Heart right ventricle (tissue), 16 donors: ENCODE measurements around the gene L3MBTL4. TPM values are rescaled to one million over a fixed set of nuclear protein-coding genes. Genes with fewer than 3 reads are reported as not detected.

Source experiments
- ATAC-seq, 8 donors: fragments of 200-7000 bp; cut with Tn5 transposase; one replicate each; pipeline ENCODE4 v1.9.1; 2020; ENCODE audit warnings: mild to moderate bottlenecking in 8 of 8, moderate library complexity in 8 of 8, moderate number of reproducible peaks in 1 of 8
- DNase-seq, 2 donors: peaks; one replicate each; pipeline ENCODE4 v3.0.0-alpha.2; 2020
- H3K27ac ChIP-seq, 10 donors: fragments of 200-600 bp; sonication (generic) in 2 of 10; one replicate each; pipeline versions ENCODE4 v1.5.0 to v1.8.0; 2020 to 2022; ENCODE audit warnings: mild to moderate bottlenecking in 3 of 10
- H3K27me3 ChIP-seq, 7 donors: fragments of 200-600 bp; one replicate each; pipeline ENCODE4 v1.8.0; 2021 to 2022; ENCODE audit warnings: mild to moderate bottlenecking in 2 of 7
- H3K36me3 ChIP-seq, 9 donors: fragments of 200-600 bp; sonication (generic) in 1 of 9; one replicate each; pipeline versions ENCODE4 v1.5.0 to v1.8.0; 2020 to 2022; ENCODE audit warnings: mild to moderate bottlenecking in 2 of 9
- H3K4me1 ChIP-seq, 9 donors: fragments of 200-600 bp; sonication (generic) in 1 of 9; one replicate each; pipeline versions ENCODE4 v1.5.0 to v1.8.0; 2020 to 2022; ENCODE audit warnings: mild to moderate bottlenecking in 4 of 9
- H3K4me3 ChIP-seq, 10 donors: fragments of 200-600 bp; sonication (generic) in 2 of 10; one replicate each; pipeline versions ENCODE4 v1.5.0 to v1.8.0; 2020 to 2022; ENCODE audit warnings: mild to moderate bottlenecking in 7 of 10, moderate library complexity in 2 of 10
- H3K9me3 ChIP-seq, 11 donors: fragments of 200-600 bp in 10 of 11; sonication (generic) in 2 of 11; one replicate each; pipeline versions ENCODE4 v1.5.0 to v1.8.0; 2013 to 2022; ENCODE audit warnings: mild to moderate bottlenecking in 2 of 11, control low read depth in 1 of 11, moderate library complexity in 1 of 11
- WGBS, 2 donors: extraction: QIAGEN DNeasy Blood & Tissue Kit; methylation state at CpG; one replicate each; pipeline ENCODE4 v1.1.7; 2013; ENCODE audit warnings: inconsistent platforms in 1 of 2; 5-methylcytosine and 5-hydroxymethylcytosine counted together
- intact Hi-C, 10 donors: fragments of 100-400 bp; cut with DNase I; formaldehyde crosslinking; loops; one replicate each; pipeline versions ENCODE4 v1.11.1 to v1.14.2; 2022
- polyA plus RNA-seq, 2 donors: library from polyadenylated mRNA; stranded (reverse); fragments of 200-250 nt; gene quantifications; one replicate each; pipeline ENCODE4 v1.2.3, GENCODE V29; 2013
- total RNA-seq, 10 donors: library from RNA; stranded (reverse); fragmentation: NEBNext Ultra II Directional in 3 of 10; extraction: Animal tissue kit (Norgen Biotek cat#: 25700) in 3 of 10; gene quantifications; one replicate each; pipeline versions ENCODE4 v1.2.1 to v1.2.4, GENCODE V29; 2021 to 2023
- TF ChIP-seq, protein P1 (sequence below), 9 donors: fragments of 200-600 bp; sonication (generic) in 2 of 9; IDR thresholded peaks; one replicate each; pipeline versions ENCODE4 v1.5.0 to v1.8.0; 2021 to 2022; ENCODE audit warnings: antibody characterized with exemption in 9 of 9, mild to moderate bottlenecking in 5 of 9, moderate library complexity in 1 of 9
- donor health status: Arrhythmogenic right ventricular cardiomyopathy.
- donor health status: ischemic (EF 13 %, LVEDD 7.1; RV severe dilation, severe dysfunction).
- donor health status: healthy with polysubstance abuse.
- donor health status: DM: no; HTN: yes; CAD: no.
- donor health status: DM: no; HTN: no; CAD: no.
- donor health status: ischemic (EF 25% LVEDD 6.9; RV normal size, moderate dysfunction).
- donor health status: ischemic (EF 25% LVEDD 5.7; RV mildly dilated, moderate dysfunction).
- donor health status: healthy.
- donor health status: DM: yes; HTN: yes; CAD: no.
- donor health status: Ischemic cardiomyopathy.
- donor health status: ischemic (EF 35%, LVEDD 5.7; RV mildly dilated, moderate dysfunction).
- donor health status: nonischemic (EF 11% LVEDD 7.7; RV severe dilation, severe dysfunction).
- donor health status: DM: yes; HTN: yes; CAD: no.
- donor health status: PGD.
- donor health status: ischemic (EF 29% LVEDD 5.4; RV normal size, mild dysfunction).
- donor health status: nonischemic (EF 23%, LVEDD 6.1; RV moderate dilation, normal function).

Gene L3MBTL4
- total and polyA plus RNA-seq, 12 donors: 0.54 to 3.2 (median 1.3) TPM

GRCh38 chr18:5972298-5972697 lies 442.4 kb downstream of the L3MBTL4 start:
- peak; percentile 52 to 95 (median 82) for ATAC-seq
- intact Hi-C loops: loop anchor here in 1 of 10 donors (10.0 kb wide), 1 partner anchor 153 kb away; no protein-coding TSS in a partner anchor

DNA sequence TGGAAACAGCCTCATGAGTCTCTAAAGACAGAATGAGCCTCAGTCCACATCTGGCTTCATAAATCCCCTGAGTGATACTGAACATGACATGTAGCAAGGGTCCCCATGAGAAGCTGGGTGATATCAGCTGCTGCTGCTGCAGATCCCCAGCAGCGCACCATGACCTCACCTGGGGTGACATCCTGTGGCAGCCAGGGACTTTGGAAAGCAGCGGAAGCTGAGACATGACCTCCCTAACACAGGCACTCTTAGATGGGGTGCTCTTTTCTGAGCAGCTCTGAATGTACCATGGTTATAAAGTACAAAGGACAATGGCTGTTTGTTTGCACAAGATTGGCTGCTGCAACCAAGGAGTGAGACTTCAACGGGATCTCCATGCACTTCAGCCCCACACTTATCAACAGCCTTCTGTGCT lies 444.7 kb downstream of the L3MBTL4 start:
- TF ChIP-seq, protein P1, sequence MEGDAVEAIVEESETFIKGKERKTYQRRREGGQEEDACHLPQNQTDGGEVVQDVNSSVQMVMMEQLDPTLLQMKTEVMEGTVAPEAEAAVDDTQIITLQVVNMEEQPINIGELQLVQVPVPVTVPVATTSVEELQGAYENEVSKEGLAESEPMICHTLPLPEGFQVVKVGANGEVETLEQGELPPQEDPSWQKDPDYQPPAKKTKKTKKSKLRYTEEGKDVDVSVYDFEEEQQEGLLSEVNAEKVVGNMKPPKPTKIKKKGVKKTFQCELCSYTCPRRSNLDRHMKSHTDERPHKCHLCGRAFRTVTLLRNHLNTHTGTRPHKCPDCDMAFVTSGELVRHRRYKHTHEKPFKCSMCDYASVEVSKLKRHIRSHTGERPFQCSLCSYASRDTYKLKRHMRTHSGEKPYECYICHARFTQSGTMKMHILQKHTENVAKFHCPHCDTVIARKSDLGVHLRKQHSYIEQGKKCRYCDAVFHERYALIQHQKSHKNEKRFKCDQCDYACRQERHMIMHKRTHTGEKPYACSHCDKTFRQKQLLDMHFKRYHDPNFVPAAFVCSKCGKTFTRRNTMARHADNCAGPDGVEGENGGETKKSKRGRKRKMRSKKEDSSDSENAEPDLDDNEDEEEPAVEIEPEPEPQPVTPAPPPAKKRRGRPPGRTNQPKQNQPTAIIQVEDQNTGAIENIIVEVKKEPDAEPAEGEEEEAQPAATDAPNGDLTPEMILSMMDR (IDR thresholded peaks at IDR 0.05): no peak
- H3K27me3 ChIP-seq: no peaks in the 10 kb centered on the region
- intact Hi-C loops: loop anchor here in 1 of 10 donors (10.0 kb wide), 1 partner anchor 155 kb away; no protein-coding TSS in a partner anchor
- H3K4me3 ChIP-seq: no peak overlapping the region
- no peak overlapping the region for H3K27ac ChIP-seq
- no peak for DNase-seq
- WGBS, 2 donors: 54 to 59% methylated on average over 3 of the region's 3 CpGs
- ATAC-seq: peak in 1 of 8 donors; percentile 34
- no peaks in the 10 kb centered on the region for H3K36me3 ChIP-seq
- H3K4me1 ChIP-seq: peaks cover 0 to 21% (median 0%) of the 10 kb centered on the region in 9 donors
- no peaks in the 10 kb centered on the region for H3K9me3 ChIP-seq

More at GRCh38 chr18:5972298-5972697, 442.4 kb downstream of the L3MBTL4 start:
- H3K4me3 ChIP-seq: no peak overlapping the region
- H3K36me3 ChIP-seq: no peaks in the 10 kb centered on the region
- H3K4me1 ChIP-seq: peaks cover 0 to 21% (median 0%) of the 10 kb centered on the region in 9 donors
- peak; percentile 27 to 58 for DNase-seq
- TF ChIP-seq, protein P1 (IDR thresholded peaks at IDR 0.05): no peak
- no peaks in the 10 kb centered on the region for H3K9me3 ChIP-seq
- WGBS, 2 donors: 54 to 66% methylated on average over 7 of the region's 7 CpGs
- no peak overlapping the region for H3K27ac ChIP-seq
- peaks cover 0 to 1% (median 0%) of the 10 kb centered on the region in 7 donors for H3K27me3 ChIP-seq

DNA sequence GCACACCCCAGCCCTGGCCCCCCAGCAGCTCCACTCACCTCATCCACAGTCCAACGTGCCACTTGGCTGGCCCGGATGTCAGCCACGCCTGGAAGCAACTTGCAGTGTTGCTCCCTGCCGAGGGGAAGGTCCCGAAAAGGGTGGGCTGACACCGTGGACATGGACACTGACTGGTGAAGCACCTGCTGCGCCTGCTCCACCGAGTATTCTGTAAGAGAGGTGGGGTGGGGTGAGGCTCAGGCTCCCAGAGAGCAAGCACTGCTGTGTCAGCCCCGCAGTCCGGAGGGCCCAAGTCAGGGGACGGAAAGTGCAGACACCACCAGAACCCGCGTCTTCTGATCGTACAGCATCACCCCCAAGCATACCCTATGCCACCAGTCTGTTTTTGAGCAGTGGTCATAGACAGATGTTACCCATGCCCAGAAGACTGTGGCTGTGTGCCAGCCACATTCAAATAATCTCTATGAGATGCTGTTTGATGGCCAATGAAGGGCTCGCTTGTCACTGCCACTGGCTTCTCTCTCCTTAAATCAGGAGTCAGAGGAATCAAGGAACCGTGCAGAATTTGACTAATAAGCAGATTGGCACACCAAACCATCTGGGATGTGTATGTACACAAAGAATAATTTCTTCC lies 445.2 kb downstream of the L3MBTL4 start:
- no peaks in the 10 kb centered on the region for H3K9me3 ChIP-seq
- H3K4me1 ChIP-seq: peaks cover 0 to 21% (median 0%) of the 10 kb centered on the region in 9 donors
- no peaks in the 10 kb centered on the region for H3K27me3 ChIP-seq
- intact Hi-C loops: no loop called here
- 88 to 92% methylated on average over 16 of the region's 16 CpGs for WGBS, 2 donors
- no peak overlapping the region for H3K4me3 ChIP-seq
- H3K36me3 ChIP-seq: no peaks in the 10 kb centered on the region
- H3K27ac ChIP-seq: no peak overlapping the region
- DNase-seq (no peak), ATAC-seq (no peak)
- TF ChIP-seq, protein P1 (IDR thresholded peaks at IDR 0.05): no peak

DNA sequence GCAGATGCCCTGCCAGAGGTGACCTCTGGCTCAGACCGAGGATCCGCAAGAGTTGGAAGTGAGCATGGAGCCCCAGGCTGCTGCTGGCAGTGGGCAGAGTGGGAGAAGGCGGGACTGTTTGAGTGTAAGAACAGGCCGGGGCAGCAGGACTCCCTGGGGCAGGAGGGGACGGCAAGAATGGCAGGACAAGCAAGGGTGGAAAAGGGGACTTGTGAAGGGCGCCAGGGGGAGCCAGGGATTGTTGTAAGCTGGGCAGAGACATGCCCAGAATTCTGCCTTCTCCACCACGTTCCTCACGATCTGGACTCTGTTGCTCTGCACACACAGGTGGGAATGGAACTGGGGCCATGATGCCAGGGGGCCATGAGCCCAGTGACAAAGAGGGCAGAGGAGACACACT lies 447.0 kb downstream of the L3MBTL4 start:
- no peak for DNase-seq
- Histone ChIP-seq H3K4me1 (peaks cover 0 to 21% (median 0%) of the 10 kb centered on the region in 9 donors), H3K4me3 (no peak overlapping the region), H3K9me3 (no peaks in the 10 kb centered on the region), H3K27me3 (no peaks in the 10 kb centered on the region), H3K27ac (no peak overlapping the region), H3K36me3 (no peaks in the 10 kb centered on the region)
- TF ChIP-seq, protein P1 (IDR thresholded peaks at IDR 0.05): no peak
- intact Hi-C loops: no loop called here
- 92 to 93% methylated on average over 8 of the region's 8 CpGs for WGBS, 2 donors
- no peak for ATAC-seq
